Activated B cell treated with CpG ODN at 0.5 μM for 24 hours (primary cell): ENCODE data around the gene SPAG17. TPM values are rescaled to one million over a fixed set of nuclear protein-coding genes. Genes with fewer than 3 reads are reported as not detected.

Source experiments
- ATAC-seq: fragments of 200-7000 bp; cut with Tn5 transposase; one replicate; pipeline ENCODE4 v1.10.0; 2021; ENCODE audit warnings: low read depth, mild to moderate bottlenecking, moderate library complexity
- CTCF ChIA-PET: fragments of 350-600 bp; sonication (Branson Sonifier 250); formaldehyde crosslinking; loops from one replicate; lab custom pipeline; 2021; ENCODE audit warnings: antibody characterized with exemption; lab: Charles Lee
- POLR2A ChIA-PET: fragments of 350-600 bp; sonication (Branson Sonifier 250); formaldehyde crosslinking; loops from one replicate; lab custom pipeline; 2021; ENCODE audit warnings: antibody characterized with exemption; lab: Charles Lee
- DNase-seq: peaks from one replicate; pipeline ENCODE4 v3.0.0; 2022
- H3K27ac Mint-ChIP-seq: one replicate; pipeline ENCODE4 v1.8.0; 2020; ENCODE audit warnings: mixed read lengths
- H3K27me3 Mint-ChIP-seq: one replicate; pipeline ENCODE4 v1.8.0; 2021; ENCODE audit warnings: mixed read lengths
- H3K36me3 Mint-ChIP-seq: one replicate; pipeline ENCODE4 v1.8.0; 2021; ENCODE audit warnings: low read depth, mixed read lengths
- H3K4me1 Mint-ChIP-seq: one replicate; pipeline ENCODE4 v1.8.0; 2021; ENCODE audit warnings: mixed read lengths
- H3K4me3 Mint-ChIP-seq: one replicate; pipeline ENCODE4 v1.8.0; 2020; ENCODE audit warnings: mild to moderate bottlenecking, mixed read lengths
- H3K9me3 Mint-ChIP-seq: one replicate; pipeline ENCODE4 v1.8.0; 2020; ENCODE audit warnings: mixed read lengths
- CTCF ChIP-seq: fragments of 200-600 bp; IDR thresholded peaks from one replicate; pipeline ENCODE4 v1.8.0; 2022; ENCODE audit warnings: antibody characterized with exemption, mild to moderate bottlenecking
- intact Hi-C: fragments of 100-400 bp; cut with micrococcal nuclease; formaldehyde crosslinking; loops from one replicate; pipeline ENCODE4 v1.15.1; 2024
- total RNA-seq: library from RNA; stranded (reverse); gene quantifications from 2 replicates; pipeline ENCODE4 v1.2.3, GENCODE V29; 2022

SPAG17 gene
- total RNA-seq, 1 donor from 2014 or later, result not detected

GRCh38 chr1:118081387-118081786 is 103.6 kb downstream of the SPAG17 start:
- CTCF ChIA-PET, result no interaction called here

GRCh38 chr1:118077331-118078045 is 107.5 kb downstream of the SPAG17 start:
- ChIA-PET POLR2A (no interaction called here), CTCF (no interaction called here)
- Mint-ChIP-seq H3K4me3 (no peak overlapping the region), H3K27me3 (peaks cover 3% of the 10 kb centered on the region), H3K27ac (no peak overlapping the region), H3K4me1 (no peaks in the 10 kb centered on the region), H3K9me3 (no peaks in the 10 kb centered on the region), H3K36me3 (no peaks in the 10 kb centered on the region)
- no peak for TF ChIP-seq CTCF
- no peak for ATAC-seq
- intact Hi-C loops, result no loop called here
- DNase-seq, result no peak

More at GRCh38 chr1:118081387-118081786, 103.6 kb downstream of the SPAG17 start:
- TF ChIP-seq CTCF, result no peak
- H3K9me3 Mint-ChIP-seq, result no peaks in the 10 kb centered on the region
- H3K27me3 Mint-ChIP-seq, result peaks cover 7% of the 10 kb centered on the region
- intact Hi-C loops, result no loop called here
- DNase-seq, result no peak
- H3K36me3 Mint-ChIP-seq, result no peaks in the 10 kb centered on the region
- ATAC-seq, result no peak
- POLR2A ChIA-PET, result no interaction called here
- H3K27ac Mint-ChIP-seq, result no peak overlapping the region
- H3K4me1 Mint-ChIP-seq, result no peaks in the 10 kb centered on the region
- H3K4me3 Mint-ChIP-seq, result no peak overlapping the region

- intact Hi-C loops, result no loop called here
- ATAC-seq, result no peak
- H3K4me1 Mint-ChIP-seq, result no peaks in the 10 kb centered on the region
- ChIA-PET POLR2A (no interaction called here), CTCF (no interaction called here)
- H3K27me3 Mint-ChIP-seq, result peaks cover 3% of the 10 kb centered on the region
- H3K36me3 Mint-ChIP-seq, result no peaks in the 10 kb centered on the region
- no peaks in the 10 kb centered on the region for H3K9me3 Mint-ChIP-seq
- no peak overlapping the region for H3K4me3 Mint-ChIP-seq
- H3K27ac Mint-ChIP-seq, result no peak overlapping the region
- DNase-seq, result no peak
- TF ChIP-seq CTCF, result no peak
Measured at GRCh38 chr1:118075116-118075515, 109.9 kb downstream of the SPAG17 start.

GRCh38 chr1:118073648-118074435 is 111.2 kb downstream of the SPAG17 start:
- H3K27ac Mint-ChIP-seq, result no peak overlapping the region
- no peak for TF ChIP-seq CTCF
- H3K9me3 Mint-ChIP-seq, result no peaks in the 10 kb centered on the region

GRCh38 chr1:118049981-118050380 is 135.0 kb downstream of the SPAG17 start:
- Mint-ChIP-seq H3K36me3 (no peaks in the 10 kb centered on the region), H3K9me3 (no peaks in the 10 kb centered on the region), H3K27me3 (peaks cover 2% of the 10 kb centered on the region), H3K4me3 (no peak overlapping the region), H3K4me1 (no peaks in the 10 kb centered on the region), H3K27ac (no peak overlapping the region)
- ATAC-seq (no peak), DNase-seq (no peak)
- CTCF ChIA-PET, result no interaction called here
- intact Hi-C loops, result no loop called here
- no peak for TF ChIP-seq CTCF
- POLR2A ChIA-PET, result no interaction called here

More at GRCh38 chr1:118073648-118074435, 111.2 kb downstream of the SPAG17 start:
- intact Hi-C loops, result no loop called here
- H3K4me3 Mint-ChIP-seq, result no peak overlapping the region
- DNase-seq (no peak), ATAC-seq (no peak)
- H3K27me3 Mint-ChIP-seq, result peaks cover 3% of the 10 kb centered on the region
- ChIA-PET CTCF (no interaction called here), POLR2A (no interaction called here)
- no peaks in the 10 kb centered on the region for H3K4me1 Mint-ChIP-seq
- no peaks in the 10 kb centered on the region for H3K36me3 Mint-ChIP-seq
